K562 (cell line): ENCODE measurements around the gene BCO2. TPM values are rescaled to one million over a fixed set of nuclear protein-coding genes. Genes with fewer than 3 reads are reported as not detected.

Source experiments
- DACH1 ChIP-seq: fragments of 450-650 bp; IDR thresholded peaks from 2 replicates; pipeline ENCODE4 v1.6.1; 2018; ENCODE audit not compliant: partially characterized antibody
- ELF1 ChIP-seq: fragments of 200-800 bp; sonication (Bioruptor generic); IDR thresholded peaks from 2 replicates; pipeline ENCODE4 v1.6.1; 2016; ENCODE audit warnings: missing genetic modification characterization, missing compliant biosample characterization
- HNRNPK ChIP-seq: fragments of 200-400 bp; formaldehyde crosslinking; IDR thresholded peaks from one replicate; pipeline ENCODE4 v1.6.1; 2018; ENCODE audit warnings: mild to moderate bottlenecking, low read depth, low read length; ENCODE audit not compliant: poor library complexity, severe bottlenecking
- JUND ChIP-seq, 2 experiments: IDR thresholded peaks; 2 replicates in 1 of 2; 3 replicates in 1 of 2; pipeline ENCODE4 v1.6.1; 2011; ENCODE audit warnings: borderline replicate concordance in 2 of 2, low read depth in 2 of 2, low read length in 2 of 2, improper control_type of control experiment in 1 of 2, missing biosample characterization in 1 of 2, missing genetic modification characterization in 1 of 2, missing genetic modification reagents in 1 of 2
- NCOA4 ChIP-seq: fragments of 450-650 bp; IDR thresholded peaks from 2 replicates; pipeline ENCODE4 v1.6.1; 2018; ENCODE audit warnings: mild to moderate bottlenecking; ENCODE audit not compliant: partially characterized antibody
- NR1H2 ChIP-seq: sonication (generic); formaldehyde crosslinking; IDR thresholded peaks from 2 replicates; pipeline ENCODE4 v1.4.0; 2020; ENCODE audit warnings: mild to moderate bottlenecking, missing genetic modification reagents
- POLR2G ChIP-seq: fragments of 200-400 bp; formaldehyde crosslinking; IDR thresholded peaks from 2 replicates; pipeline ENCODE4 v1.6.1; 2017; ENCODE audit warnings: low read depth, mild to moderate bottlenecking, antibody characterized with exemption, low read length, moderate library complexity
- POLR2H ChIP-seq: IDR thresholded peaks from 2 replicates; pipeline ENCODE4 v1.6.1; 2016; ENCODE audit warnings: missing genetic modification characterization, low read depth, mild to moderate bottlenecking, control low read depth, missing compliant biosample characterization, moderate library complexity
- RNF2 ChIP-seq: sonication (generic); IDR thresholded peaks from 2 replicates; pipeline ENCODE4 v1.6.1; 2016
- SMARCE1 ChIP-seq: fragments of 450-650 bp; IDR thresholded peaks from 2 replicates; pipeline ENCODE4 v1.7.1; 2016; ENCODE audit warnings: mild to moderate bottlenecking
- ZBTB7A ChIP-seq: IDR thresholded peaks from 2 replicates; pipeline ENCODE4 v1.6.1; 2011; ENCODE audit warnings: low read depth, mild to moderate bottlenecking, low read length, moderate library complexity, borderline replicate concordance; ENCODE audit not compliant: control insufficient read depth
- ZNF436 ChIP-seq: fragments of 250-450, 450-650 bp; sonication (Bioruptor Pico); formaldehyde crosslinking; IDR thresholded peaks from 2 replicates; pipeline ENCODE4 v1.7.0; 2020; ENCODE audit warnings: mild to moderate bottlenecking
- polyA plus RNA-seq, 8 experiments: library from polyadenylated mRNA; depleted of rRNA in 4 of 8; stranded (reverse) in 5 of 8; unstranded in 3 of 8; fragments of >200 nt; fragmentation: Nextera tagmentation in 2 of 8; fragmentation: Illumina TruSeq in 1 of 8; extraction: Ambion mirVana in 2 of 8; extraction: Trizol in 1 of 8; gene quantifications; 2 replicates each; pipeline versions ENCODE4 v1.2.1 to v1.2.3, GENCODE V29; 2011 to 2014; ENCODE audit warnings: inconsistent platforms in 1 of 8, missing spikeins in 1 of 8
- total RNA-seq, 7 experiments: library from RNA; depleted of rRNA in 6 of 7; stranded (reverse); fragments of >200 nt in 6 of 7; fragmentation: Illumina TruSeq in 2 of 7; extraction: Trizol in 2 of 7; gene quantifications; 2 replicates each; pipeline versions ENCODE4 v1.2.1 to v1.2.3, GENCODE V29; 2011 to 2021; ENCODE audit warnings: low replicate concordance in 1 of 7
- TF ChIP-seq, protein P1 (sequence below): sonication (generic); formaldehyde crosslinking; IDR thresholded peaks from 2 replicates; pipeline ENCODE4 v1.5.0; 2020; ENCODE audit warnings: missing genetic modification reagents
- TF ChIP-seq, protein P2 (sequence below): fragments of 200-800 bp; sonication (Bioruptor generic); IDR thresholded peaks from 2 replicates; pipeline ENCODE4 v1.6.1; 2016; ENCODE audit warnings: missing genetic modification characterization, missing compliant biosample characterization

BCO2 gene
- total and polyA plus RNA-seq, 9 of the 15 experiments (the other 6 are each of a cell fraction or from before 2014, with no cell fraction given) = 0.21 to 1.0 (median 0.47) TPM; not detected in 1

DNA sequence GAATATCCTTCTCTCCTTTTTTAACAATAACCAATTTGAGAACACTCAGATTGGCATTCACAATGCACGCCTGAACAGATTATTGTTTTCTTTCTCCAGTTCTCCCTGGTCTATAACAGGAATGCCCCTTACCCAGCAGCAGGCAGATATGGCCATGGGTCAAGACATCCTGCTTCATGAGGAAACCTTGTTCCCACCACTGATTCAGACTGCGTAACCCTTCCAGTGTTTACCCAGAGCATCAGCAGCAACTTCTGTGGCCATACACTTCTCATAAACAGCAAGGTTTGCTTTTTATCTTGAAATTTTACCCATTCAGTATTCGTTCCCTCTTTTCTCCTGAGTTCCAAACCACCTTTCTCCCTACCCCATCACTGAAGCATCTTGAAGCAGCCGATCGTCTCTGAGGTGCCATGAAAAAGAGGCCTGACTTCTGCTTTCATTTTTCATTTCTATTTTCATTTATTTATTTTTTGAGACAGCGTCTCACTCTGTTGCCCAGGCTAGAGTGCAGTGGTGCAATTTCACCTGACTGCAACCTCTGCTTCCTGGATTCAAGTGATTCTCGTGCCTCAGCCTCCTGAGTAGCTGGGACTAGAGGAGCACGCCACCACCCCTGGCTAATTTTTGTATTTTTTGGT lies 60.6 kb downstream of the BCO2 start (continued):
- TF ChIP-seq, protein P1, sequence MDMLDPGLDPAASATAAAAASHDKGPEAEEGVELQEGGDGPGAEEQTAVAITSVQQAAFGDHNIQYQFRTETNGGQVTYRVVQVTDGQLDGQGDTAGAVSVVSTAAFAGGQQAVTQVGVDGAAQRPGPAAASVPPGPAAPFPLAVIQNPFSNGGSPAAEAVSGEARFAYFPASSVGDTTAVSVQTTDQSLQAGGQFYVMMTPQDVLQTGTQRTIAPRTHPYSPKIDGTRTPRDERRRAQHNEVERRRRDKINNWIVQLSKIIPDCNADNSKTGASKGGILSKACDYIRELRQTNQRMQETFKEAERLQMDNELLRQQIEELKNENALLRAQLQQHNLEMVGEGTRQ (CRISPR knock-in tag) = no peak
- TF ChIP-seq ZNF436 (CRISPR knock-in tag) (no peak), DACH1 (no peak), RNF2 (no peak), NR1H2 (CRISPR knock-in tag) (no peak), POLR2G (no peak), HNRNPK (no peak), SMARCE1 (no peak), ZBTB7A (no peak), NCOA4 (no peak), JUND (IDR thresholded peaks at IDR 0.05; ENCODE audit: borderline replicate concordance, low read depth, low read length) (no peak), JUND (tag; IDR thresholded peaks at IDR 0.05; ENCODE audit: borderline replicate concordance, low read depth, low read length) (no peak), POLR2H (no peak), ELF1 (tag) (no peak)
- TF ChIP-seq, protein P2, sequence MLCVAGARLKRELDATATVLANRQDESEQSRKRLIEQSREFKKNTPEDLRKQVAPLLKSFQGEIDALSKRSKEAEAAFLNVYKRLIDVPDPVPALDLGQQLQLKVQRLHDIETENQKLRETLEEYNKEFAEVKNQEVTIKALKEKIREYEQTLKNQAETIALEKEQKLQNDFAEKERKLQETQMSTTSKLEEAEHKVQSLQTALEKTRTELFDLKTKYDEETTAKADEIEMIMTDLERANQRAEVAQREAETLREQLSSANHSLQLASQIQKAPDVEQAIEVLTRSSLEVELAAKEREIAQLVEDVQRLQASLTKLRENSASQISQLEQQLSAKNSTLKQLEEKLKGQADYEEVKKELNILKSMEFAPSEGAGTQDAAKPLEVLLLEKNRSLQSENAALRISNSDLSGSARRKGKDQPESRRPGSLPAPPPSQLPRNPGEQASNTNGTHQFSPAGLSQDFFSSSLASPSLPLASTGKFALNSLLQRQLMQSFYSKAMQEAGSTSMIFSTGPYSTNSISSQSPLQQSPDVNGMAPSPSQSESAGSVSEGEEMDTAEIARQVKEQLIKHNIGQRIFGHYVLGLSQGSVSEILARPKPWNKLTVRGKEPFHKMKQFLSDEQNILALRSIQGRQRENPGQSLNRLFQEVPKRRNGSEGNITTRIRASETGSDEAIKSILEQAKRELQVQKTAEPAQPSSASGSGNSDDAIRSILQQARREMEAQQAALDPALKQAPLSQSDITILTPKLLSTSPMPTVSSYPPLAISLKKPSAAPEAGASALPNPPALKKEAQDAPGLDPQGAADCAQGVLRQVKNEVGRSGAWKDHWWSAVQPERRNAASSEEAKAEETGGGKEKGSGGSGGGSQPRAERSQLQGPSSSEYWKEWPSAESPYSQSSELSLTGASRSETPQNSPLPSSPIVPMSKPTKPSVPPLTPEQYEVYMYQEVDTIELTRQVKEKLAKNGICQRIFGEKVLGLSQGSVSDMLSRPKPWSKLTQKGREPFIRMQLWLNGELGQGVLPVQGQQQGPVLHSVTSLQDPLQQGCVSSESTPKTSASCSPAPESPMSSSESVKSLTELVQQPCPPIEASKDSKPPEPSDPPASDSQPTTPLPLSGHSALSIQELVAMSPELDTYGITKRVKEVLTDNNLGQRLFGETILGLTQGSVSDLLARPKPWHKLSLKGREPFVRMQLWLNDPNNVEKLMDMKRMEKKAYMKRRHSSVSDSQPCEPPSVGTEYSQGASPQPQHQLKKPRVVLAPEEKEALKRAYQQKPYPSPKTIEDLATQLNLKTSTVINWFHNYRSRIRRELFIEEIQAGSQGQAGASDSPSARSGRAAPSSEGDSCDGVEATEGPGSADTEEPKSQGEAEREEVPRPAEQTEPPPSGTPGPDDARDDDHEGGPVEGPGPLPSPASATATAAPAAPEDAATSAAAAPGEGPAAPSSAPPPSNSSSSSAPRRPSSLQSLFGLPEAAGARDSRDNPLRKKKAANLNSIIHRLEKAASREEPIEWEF = no peak
